ENCODE data around the gene PRR23E.

DNA sequence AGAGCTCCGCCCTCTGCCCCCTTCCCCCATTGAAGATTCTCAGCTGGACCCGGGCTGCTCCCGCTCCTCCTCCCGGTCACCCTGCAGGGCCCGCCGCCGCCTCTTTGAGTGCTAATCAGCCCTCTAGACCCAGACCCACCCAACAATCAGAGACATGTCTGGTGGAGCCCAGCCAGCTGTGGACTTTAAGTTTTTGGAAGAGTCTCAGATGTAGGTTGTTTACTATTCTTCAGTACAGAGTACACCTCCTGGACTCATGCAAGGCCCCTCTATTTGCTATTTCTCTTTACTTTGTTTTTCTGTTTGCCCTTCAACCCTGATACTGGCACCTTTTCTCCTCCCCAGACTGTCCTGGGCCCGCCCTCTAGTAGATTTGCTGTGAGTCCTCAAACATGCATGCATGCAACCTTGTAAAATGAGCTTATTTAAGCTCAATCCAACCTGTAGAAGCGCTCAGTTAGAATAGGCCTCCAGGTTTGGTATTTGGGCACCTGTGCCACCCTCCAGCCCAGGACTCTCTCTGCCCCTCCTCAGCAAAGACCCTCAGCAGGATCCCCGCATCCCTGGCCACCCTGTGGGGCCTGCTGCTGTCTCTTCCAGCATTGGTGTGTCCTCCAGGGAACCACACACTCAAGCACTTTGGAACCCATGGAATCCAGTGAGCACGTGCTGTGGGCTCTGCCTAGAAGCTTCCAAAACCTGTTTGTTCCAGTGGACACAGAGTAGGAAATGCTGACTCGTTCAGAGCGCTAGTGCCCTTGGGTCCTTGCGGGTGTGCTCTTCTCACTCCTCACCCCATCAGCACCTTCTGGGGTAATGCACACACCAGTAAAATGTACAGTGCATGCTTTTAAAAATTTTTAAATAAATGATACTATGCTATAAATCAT is 4.6 kb downstream of the PRR23E start:
- no peak for TF ChIP-seq EZH2 (IDR thresholded peaks at IDR 0.05; ENCODE audit: insufficient read depth, low read length)
- TF ChIP-seq, protein P1, sequence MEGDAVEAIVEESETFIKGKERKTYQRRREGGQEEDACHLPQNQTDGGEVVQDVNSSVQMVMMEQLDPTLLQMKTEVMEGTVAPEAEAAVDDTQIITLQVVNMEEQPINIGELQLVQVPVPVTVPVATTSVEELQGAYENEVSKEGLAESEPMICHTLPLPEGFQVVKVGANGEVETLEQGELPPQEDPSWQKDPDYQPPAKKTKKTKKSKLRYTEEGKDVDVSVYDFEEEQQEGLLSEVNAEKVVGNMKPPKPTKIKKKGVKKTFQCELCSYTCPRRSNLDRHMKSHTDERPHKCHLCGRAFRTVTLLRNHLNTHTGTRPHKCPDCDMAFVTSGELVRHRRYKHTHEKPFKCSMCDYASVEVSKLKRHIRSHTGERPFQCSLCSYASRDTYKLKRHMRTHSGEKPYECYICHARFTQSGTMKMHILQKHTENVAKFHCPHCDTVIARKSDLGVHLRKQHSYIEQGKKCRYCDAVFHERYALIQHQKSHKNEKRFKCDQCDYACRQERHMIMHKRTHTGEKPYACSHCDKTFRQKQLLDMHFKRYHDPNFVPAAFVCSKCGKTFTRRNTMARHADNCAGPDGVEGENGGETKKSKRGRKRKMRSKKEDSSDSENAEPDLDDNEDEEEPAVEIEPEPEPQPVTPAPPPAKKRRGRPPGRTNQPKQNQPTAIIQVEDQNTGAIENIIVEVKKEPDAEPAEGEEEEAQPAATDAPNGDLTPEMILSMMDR (IDR thresholded peaks at IDR 0.05; ENCODE audit: insufficient read depth, low read depth, low read length): no peak

Data from astrocyte (in vitro differentiated cells and primary cell).